Uterus (tissue), 2 donors: ENCODE measurements around the gene CDC42EP3.

Experiments used
- CTCF ChIP-seq, 4 experiments: fragments of 200-600 bp in 2 of 4; fragments of 450-650 bp in 2 of 4; sonication (generic) in 2 of 4; IDR thresholded peaks; one replicate each; pipeline ENCODE4 v1.5.1; 2016 to 2019; ENCODE audit warnings: antibody characterized with exemption in 4 of 4, mild to moderate bottlenecking in 2 of 4, moderate library complexity in 1 of 4
- POLR2A ChIP-seq, 2 donors: fragments of 450-650 bp; IDR thresholded peaks; one replicate each; pipeline ENCODE4 v1.6.1; 2016; ENCODE audit warnings: antibody characterized with exemption in 2 of 2, mild to moderate bottlenecking in 1 of 2, moderate library complexity in 1 of 2

GRCh38 chr2:37630776-37631175, 40.7 kb downstream of the CDC42EP3 start:
- TF ChIP-seq CTCF (IDR thresholded peaks at IDR 0.05) (no peak), POLR2A (IDR thresholded peaks at IDR 0.05) (no peak)
